Occipital lobe (tissue), 2 donors: ENCODE results near the gene ANAPC13. TPM values are rescaled to one million over a fixed set of nuclear protein-coding genes. Genes with fewer than 3 reads are reported as not detected.

Experiments
- DNase-seq: peaks from one replicate; lab custom pipeline; 2025; lab: John Stamatoyannopoulos, UW
- total RNA-seq: library from RNA; depleted of rRNA; stranded (reverse); fragments of >200 nt; gene quantifications from one replicate; pipeline ENCODE4 v1.2.3, GENCODE V29; 2014

The ANAPC13 gene
- total RNA-seq, 1 donor from 2014 or later, result 43.4 TPM

GRCh38 chr3:134483195-134483900 lies 2.4 kb downstream of the ANAPC13 start:
- no peak for DNase-seq

- DNase-seq, result no peak
Measured at GRCh38 chr3:134482622-134483021, 3.2 kb downstream of the ANAPC13 start.

- no peak for DNase-seq
Measured at GRCh38 chr3:134481166-134481565, 4.6 kb downstream of the ANAPC13 start.

- DNase-seq, result no peak
Measured at GRCh38 chr3:134480546-134480945, 5.2 kb downstream of the ANAPC13 start.

- DNase-seq, result no peak
Measured at GRCh38 chr3:134477938-134478337, 7.8 kb downstream of the ANAPC13 start.

GRCh38 chr3:134477002-134477401 lies 8.8 kb downstream of the ANAPC13 start:
- DNase-seq, result no peak

- DNase-seq, result no peak
Measured at GRCh38 chr3:134476306-134476705, 9.5 kb downstream of the ANAPC13 start.

- no peak for DNase-seq
Measured at GRCh38 chr3:134474956-134475355, 10.8 kb downstream of the ANAPC13 start.

- peak; percentile 27 for DNase-seq
Measured at GRCh38 chr3:134473868-134474546, 11.8 kb downstream of the ANAPC13 start.

- no peak for DNase-seq
Measured at GRCh38 chr3:134472831-134473230, 13.0 kb downstream of the ANAPC13 start.

- DNase-seq, result no peak
Measured at GRCh38 chr3:134471521-134472193, 14.1 kb downstream of the ANAPC13 start.

- no peak for DNase-seq
Measured at GRCh38 chr3:134468519-134468918, 17.3 kb downstream of the ANAPC13 start.

- no peak for DNase-seq
Measured at GRCh38 chr3:134466331-134466730, 19.5 kb downstream of the ANAPC13 start.

GRCh38 chr3:134464689-134465365 lies 21.0 kb downstream of the ANAPC13 start:
- no peak for DNase-seq

- DNase-seq, result peak; percentile 6
Measured at GRCh38 chr3:134464064-134464688, 21.6 kb downstream of the ANAPC13 start.

- no peak for DNase-seq
Measured at GRCh38 chr3:134463676-134464063, 22.1 kb downstream of the ANAPC13 start.

GRCh38 chr3:134462331-134462941 lies 23.3 kb downstream of the ANAPC13 start:
- DNase-seq, result no peak

- DNase-seq, result no peak
Measured at GRCh38 chr3:134460965-134461364, 24.8 kb downstream of the ANAPC13 start.

GRCh38 chr3:134459562-134459961 lies 26.2 kb downstream of the ANAPC13 start:
- no peak for DNase-seq

- DNase-seq, result no peak
Measured at GRCh38 chr3:134458406-134458945, 27.3 kb downstream of the ANAPC13 start.
